OCI-LY3 (cell line): ENCODE data around the gene RBM6.
"Not testable (repeated sequence)": the region's sequence is repeated elsewhere in the genome, so short reads cannot be mapped to it uniquely, and the experiment has no call there.

Experiments
- EZH2phosphoT487 ChIP-seq: fragments of 200-600 bp; shearing (Covaris generic); IDR thresholded peaks from 2 replicates; pipeline ENCODE4 v1.6.1; 2018; ENCODE audit warnings: antibody characterized with exemption, mixed run types, low read depth
- TF ChIP-seq, protein P1 (sequence below): fragments of 200-600, 300-600 bp; sonication (generic); IDR thresholded peaks from 2 replicates; pipeline ENCODE4 v1.5.1; 2014; ENCODE audit warnings: antibody characterized with exemption, low read length, low read depth

DNA sequence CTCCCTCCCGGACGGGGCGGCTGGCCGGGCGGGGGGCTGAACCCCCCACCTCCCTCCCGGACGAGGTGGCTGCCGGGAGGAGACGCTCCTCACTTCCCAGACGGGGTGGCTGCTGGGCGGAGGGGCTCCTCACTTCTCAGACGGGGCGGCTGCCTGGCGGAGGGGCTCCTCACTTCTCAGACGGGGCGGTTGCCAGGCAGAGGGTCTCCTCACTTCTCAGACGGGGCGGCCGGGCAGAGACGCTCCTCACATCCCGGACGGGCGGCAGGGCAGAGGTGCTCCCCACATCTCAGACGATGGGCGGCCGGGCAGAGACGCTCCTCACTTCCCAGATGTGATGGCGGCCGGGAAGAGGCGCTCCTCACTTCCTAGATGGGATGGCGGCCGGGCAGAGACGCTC is 145.0 kb downstream of the RBM6 start:
- TF ChIP-seq, protein P1, sequence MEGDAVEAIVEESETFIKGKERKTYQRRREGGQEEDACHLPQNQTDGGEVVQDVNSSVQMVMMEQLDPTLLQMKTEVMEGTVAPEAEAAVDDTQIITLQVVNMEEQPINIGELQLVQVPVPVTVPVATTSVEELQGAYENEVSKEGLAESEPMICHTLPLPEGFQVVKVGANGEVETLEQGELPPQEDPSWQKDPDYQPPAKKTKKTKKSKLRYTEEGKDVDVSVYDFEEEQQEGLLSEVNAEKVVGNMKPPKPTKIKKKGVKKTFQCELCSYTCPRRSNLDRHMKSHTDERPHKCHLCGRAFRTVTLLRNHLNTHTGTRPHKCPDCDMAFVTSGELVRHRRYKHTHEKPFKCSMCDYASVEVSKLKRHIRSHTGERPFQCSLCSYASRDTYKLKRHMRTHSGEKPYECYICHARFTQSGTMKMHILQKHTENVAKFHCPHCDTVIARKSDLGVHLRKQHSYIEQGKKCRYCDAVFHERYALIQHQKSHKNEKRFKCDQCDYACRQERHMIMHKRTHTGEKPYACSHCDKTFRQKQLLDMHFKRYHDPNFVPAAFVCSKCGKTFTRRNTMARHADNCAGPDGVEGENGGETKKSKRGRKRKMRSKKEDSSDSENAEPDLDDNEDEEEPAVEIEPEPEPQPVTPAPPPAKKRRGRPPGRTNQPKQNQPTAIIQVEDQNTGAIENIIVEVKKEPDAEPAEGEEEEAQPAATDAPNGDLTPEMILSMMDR = not testable (repeated sequence)
- TF ChIP-seq EZH2phosphoT487 = not testable (repeated sequence)
